Panc1 (cell line): ENCODE measurements around the gene UVSSA.

ENCODE experiments used
- CTCF ChIP-seq: fragments of 450-650 bp; IDR thresholded peaks from 2 replicates; pipeline ENCODE4 v1.5.1; 2017; ENCODE audit warnings: mild to moderate bottlenecking
- POLR2AphosphoS5 ChIP-seq: IDR thresholded peaks from 2 replicates; pipeline ENCODE4 v1.6.1; 2012; ENCODE audit warnings: mild to moderate bottlenecking, low read depth, low read length, moderate library complexity

GRCh38 chr4:1312821-1313640 lies 34.0 kb upstream of the UVSSA start:
- TF ChIP-seq CTCF (no peak), POLR2AphosphoS5 (no peak)
